T-helper 2 cell treated with Interferon-gamma antibody and Interleukin-4, amounts not matched to agents 5 μg/mL and 100 μg/mL, for 36 hours (primary cell): ENCODE measurements around the gene GARNL3.
A peak's percentile ranks its signal among the peaks of the same experiment; 100 is the strongest.

Source experiments
- DNase-seq: peaks from one replicate; pipeline ENCODE4 v3.0.0; 2021; ENCODE audit warnings: low spot score
- H3K27ac Mint-ChIP-seq: one replicate; pipeline ENCODE4 v1.8.0; 2021; ENCODE audit warnings: mild to moderate bottlenecking, mixed read lengths
- H3K27me3 Mint-ChIP-seq: one replicate; pipeline ENCODE4 v1.8.0; 2021; ENCODE audit warnings: low read depth, mixed read lengths
- H3K36me3 Mint-ChIP-seq: one replicate; pipeline ENCODE4 v1.8.0; 2021; ENCODE audit warnings: low read depth, mixed read lengths
- H3K4me1 Mint-ChIP-seq: one replicate; pipeline ENCODE4 v1.8.0; 2021; ENCODE audit warnings: low read depth, mixed read lengths
- H3K4me3 Mint-ChIP-seq: one replicate; pipeline ENCODE4 v1.8.0; 2022; ENCODE audit warnings: mild to moderate bottlenecking, moderate library complexity, mixed read lengths
- H3K9me3 Mint-ChIP-seq: one replicate; pipeline ENCODE4 v1.8.0; 2021; ENCODE audit warnings: mixed read lengths

Gene GARNL3

DNA sequence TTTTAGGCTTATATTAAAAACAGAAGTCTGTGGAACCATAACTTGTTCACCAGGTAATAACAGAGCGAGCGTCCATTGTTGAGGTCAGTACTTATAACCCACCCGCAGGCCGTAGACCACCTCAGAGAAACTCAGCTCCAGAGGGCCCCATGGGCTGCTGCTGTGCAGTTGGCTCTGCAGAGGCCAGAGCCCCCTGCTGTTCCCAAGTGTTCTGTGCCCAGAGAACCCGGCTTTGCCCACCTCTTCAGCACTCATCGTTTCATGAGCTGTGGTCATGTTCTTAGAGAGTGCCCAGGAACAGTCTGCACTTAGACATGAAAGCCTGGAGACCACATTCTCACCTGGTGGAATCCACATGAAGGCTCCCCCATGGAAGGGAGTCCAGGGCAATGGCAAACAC, 82.0 kb downstream of the GARNL3 start:
- H3K27ac Mint-ChIP-seq, result no peak overlapping the region
- no peaks in the 10 kb centered on the region for H3K9me3 Mint-ChIP-seq
- H3K36me3 Mint-ChIP-seq, result no peaks in the 10 kb centered on the region
- H3K27me3 Mint-ChIP-seq, result peaks cover 13% of the 10 kb centered on the region
- H3K4me1 Mint-ChIP-seq, result no peaks in the 10 kb centered on the region
- DNase-seq, result no peak
- H3K4me3 Mint-ChIP-seq, result no peak overlapping the region

DNA sequence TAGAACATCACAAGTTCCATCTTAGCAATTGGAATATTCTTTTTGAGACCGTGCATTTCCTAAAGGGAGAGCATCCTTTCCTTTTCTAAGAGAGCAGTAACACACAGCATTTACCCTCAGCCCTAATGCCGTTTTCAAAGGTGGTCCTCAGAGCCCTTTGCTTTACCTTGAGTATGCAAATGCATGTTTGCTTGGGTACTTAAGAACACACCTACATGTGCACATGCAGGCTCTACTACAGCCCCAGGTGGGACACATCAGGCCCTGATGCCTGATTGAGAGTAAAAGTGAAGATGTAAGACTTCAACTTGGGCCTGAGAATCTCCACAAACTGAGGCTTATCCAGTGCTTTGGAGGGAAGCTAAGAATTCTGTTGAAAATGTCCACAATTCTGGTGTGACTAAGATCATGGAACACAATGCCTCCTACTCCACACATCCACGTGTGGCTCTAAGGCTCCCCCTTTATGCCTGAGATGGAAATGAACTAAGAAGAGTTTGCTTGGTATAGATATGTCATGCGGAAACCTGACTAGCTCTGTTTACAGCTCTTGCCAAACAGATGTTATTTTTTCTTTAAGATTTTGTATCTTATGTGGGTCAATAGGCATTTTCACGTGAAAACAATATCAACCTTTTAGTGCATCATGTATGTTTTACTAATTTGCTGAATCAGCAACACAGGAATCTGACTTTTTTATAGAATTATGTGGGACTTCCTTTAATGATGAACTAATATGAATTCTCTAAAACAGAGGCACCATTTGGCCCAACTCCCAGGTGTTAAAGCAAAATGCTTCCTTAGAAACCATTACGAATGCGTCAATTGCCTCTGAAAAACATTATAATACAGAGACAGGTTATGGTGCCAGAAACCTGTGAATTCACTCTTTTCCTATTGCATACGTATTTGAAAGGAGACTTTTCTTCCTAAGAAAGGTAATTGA, 83.5 kb downstream of the GARNL3 start:
- no peaks in the 10 kb centered on the region for H3K36me3 Mint-ChIP-seq
- peaks cover 24% of the 10 kb centered on the region for H3K27me3 Mint-ChIP-seq
- no peak overlapping the region for H3K4me3 Mint-ChIP-seq
- H3K27ac Mint-ChIP-seq, result no peak overlapping the region
- no peaks in the 10 kb centered on the region for H3K9me3 Mint-ChIP-seq
- no peaks in the 10 kb centered on the region for H3K4me1 Mint-ChIP-seq
- DNase-seq, result no peak

DNA sequence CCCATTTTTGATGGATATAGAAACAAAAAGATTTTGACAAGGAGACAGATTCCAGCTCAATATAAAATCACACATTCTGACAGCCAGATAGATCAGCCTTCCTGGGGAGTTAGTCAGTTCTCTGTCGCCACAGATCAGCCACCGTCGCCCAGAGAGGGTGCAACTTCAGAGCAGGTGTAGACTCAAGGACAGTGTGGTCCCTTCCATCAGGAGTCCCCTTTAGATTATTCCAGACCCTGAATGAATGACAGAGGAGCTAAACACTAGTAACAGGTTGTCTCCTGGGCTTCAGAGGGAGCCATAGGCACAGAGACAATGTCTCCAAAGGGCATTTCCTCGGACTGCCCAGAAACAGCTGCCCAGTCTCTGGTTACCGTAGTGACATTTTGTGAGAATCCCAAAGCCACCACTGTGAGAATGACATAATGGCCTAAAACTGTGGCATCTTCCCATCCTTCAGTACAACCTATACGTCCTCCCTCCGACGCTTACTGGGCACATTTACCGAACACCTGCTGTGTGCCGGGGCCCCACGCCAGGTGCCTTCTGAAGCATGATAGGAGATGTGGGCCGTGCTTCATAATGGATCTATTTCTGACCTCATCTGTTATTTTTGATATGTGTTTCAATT, 85.0 kb downstream of the GARNL3 start:
- no peaks in the 10 kb centered on the region for H3K9me3 Mint-ChIP-seq
- H3K4me3 Mint-ChIP-seq, result no peak overlapping the region
- H3K27ac Mint-ChIP-seq, result no peak overlapping the region
- peaks cover 31% of the 10 kb centered on the region for H3K27me3 Mint-ChIP-seq
- no peaks in the 10 kb centered on the region for H3K36me3 Mint-ChIP-seq
- DNase-seq, result no peak
- no peaks in the 10 kb centered on the region for H3K4me1 Mint-ChIP-seq

DNA sequence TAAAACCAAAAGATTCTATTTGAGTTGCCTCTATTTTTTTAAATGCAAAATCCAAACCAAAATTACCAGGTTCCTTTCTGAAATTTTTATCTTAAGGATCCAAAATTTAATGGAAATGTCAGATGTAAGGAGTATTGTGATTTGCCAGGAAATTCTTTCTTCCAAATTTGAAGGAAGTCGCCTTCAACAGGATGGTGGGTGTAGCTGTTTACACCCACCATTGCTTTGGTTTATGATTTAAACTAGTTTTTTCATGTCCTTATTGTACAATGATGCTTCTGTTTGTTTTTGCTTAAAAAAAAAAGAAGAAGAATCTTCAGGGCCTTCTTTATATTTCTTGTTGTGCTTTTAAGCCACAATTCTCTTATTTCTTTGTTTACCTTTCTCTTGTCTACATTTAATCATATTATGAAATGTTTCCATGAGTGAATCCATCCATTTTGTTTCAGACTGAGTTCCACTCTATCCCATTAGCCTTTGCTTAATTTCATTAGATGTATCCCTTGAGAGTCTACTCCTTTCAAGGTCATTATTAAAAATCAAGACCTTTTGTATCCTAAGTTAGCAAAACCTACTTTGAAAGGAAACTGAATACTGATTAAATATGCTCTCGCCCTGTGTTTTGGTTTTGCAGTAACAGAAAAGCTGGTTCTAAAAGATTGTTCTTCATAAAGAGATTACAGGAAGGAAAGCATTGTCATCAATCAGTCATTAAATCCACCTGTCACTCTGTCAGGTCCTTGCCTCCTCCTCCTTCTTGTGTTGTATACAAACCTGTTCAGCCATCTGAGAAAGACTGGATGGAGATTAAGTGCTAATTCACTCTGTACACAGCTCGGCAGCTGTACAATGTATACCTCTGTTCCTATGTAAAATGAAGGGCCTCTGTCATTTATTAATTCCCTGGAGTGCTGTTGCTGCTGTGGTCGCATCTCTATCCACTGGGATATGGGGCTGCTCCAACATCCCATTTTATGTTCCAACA, 86.9 kb downstream of the GARNL3 start:
- peaks cover 39% of the 10 kb centered on the region for H3K27me3 Mint-ChIP-seq
- no peak overlapping the region for H3K27ac Mint-ChIP-seq

DNA sequence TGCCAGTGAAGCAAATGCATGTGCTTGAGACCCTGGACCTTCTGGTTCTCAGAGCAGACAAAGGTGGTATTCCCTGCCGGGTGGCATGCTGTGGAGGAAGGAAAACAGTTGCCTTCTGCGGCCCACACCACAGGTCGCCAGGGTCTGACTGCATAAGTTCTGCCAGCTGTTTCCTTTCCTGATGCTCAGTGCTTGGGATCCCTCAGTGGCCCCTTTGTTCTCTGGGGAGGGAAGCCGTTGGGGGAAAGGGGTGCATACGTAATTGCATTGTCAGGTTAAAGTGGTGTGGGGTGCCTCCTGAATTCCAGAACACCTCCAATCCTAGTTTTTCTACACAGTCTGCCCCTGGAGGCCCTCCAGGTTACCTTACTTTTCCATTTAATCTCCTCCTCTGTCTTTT, 89.3 kb downstream of the GARNL3 start:
- no peak for DNase-seq
- Mint-ChIP-seq H3K36me3 (no peaks in the 10 kb centered on the region), H3K27me3 (peaks cover 35% of the 10 kb centered on the region), H3K4me3 (no peak overlapping the region), H3K27ac (no peak overlapping the region), H3K9me3 (no peaks in the 10 kb centered on the region), H3K4me1 (no peaks in the 10 kb centered on the region)

More for the DNA sequence above, 86.9 kb downstream of the GARNL3 start:
- no peak for DNase-seq
- Mint-ChIP-seq H3K36me3 (no peaks in the 10 kb centered on the region), H3K4me1 (no peaks in the 10 kb centered on the region), H3K4me3 (no peak overlapping the region), H3K9me3 (no peaks in the 10 kb centered on the region)

DNA sequence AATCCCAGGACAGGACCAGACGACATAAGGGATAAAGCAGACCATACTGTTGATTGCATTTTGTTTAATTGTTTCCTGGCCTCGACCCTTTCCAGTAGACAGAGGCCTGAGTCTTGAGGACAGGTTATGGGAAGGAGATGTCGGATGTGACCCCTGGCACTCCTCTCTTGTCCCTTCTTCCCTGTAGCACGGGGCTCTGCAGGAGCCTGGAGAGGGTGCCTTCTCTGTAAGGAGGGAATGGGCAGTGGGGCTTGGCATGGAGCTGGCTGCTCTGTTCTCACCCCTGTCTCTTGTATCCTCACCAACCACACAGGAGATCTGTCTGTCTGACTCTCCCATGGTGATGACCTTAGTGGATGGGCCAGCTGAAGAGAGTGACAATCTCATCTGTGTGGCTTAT, 92.3 kb downstream of the GARNL3 start:
- no peaks in the 10 kb centered on the region for H3K9me3 Mint-ChIP-seq
- no peak for DNase-seq
- peaks cover 30% of the 10 kb centered on the region for H3K27me3 Mint-ChIP-seq
- H3K27ac Mint-ChIP-seq, result no peak overlapping the region
- H3K36me3 Mint-ChIP-seq, result no peaks in the 10 kb centered on the region
- H3K4me1 Mint-ChIP-seq, result peaks cover 9% of the 10 kb centered on the region
- no peak overlapping the region for H3K4me3 Mint-ChIP-seq

DNA sequence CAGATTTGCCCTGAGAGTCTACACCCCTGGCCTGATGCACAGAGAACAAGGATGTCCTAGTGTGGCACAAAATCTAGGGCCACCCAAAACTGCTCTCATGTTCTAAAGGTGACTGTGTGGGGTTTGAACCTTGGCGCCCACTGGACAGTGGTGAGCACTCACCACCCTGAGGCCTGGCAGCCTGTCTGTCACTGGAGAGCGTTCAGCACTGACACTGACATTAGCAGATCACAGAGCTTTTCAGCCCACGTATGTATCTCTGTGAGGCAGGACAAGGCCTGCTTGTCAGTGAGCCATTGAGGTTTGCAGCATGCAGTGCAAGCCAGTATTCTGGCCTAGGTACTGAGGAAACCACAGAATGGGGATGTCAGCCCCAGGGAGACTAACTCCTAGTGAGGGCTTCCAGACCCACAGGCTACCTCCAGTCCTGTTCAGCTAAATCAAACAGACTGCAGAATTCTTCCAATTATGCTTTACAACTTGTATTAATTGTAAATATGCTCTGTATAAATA, 93.5 kb downstream of the GARNL3 start:
- DNase-seq, result no peak
- Mint-ChIP-seq H3K27me3 (peaks cover 20% of the 10 kb centered on the region), H3K9me3 (no peaks in the 10 kb centered on the region), H3K36me3 (no peaks in the 10 kb centered on the region), H3K27ac (no peak overlapping the region), H3K4me3 (no peak overlapping the region), H3K4me1 (peaks cover 9% of the 10 kb centered on the region)

DNA sequence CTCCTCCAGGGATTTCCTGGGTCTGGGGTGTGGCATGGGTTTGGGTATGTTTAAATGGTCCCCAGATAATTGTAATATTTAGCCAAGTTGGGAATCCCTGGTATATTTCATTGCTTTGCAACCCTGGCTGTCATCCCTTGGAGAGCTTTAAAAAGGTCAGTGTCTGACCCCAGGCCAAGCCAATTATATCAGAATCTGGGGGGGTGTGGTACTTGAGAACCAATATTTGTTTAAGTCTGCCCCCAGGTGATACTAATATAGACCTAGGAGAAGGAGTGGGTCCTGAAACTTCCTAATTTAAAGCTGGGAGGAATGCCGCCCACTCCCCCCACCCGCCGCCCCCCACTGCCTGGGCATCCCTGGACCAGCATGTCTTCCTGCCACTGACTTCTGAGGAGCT, 94.2 kb downstream of the GARNL3 start:
- Mint-ChIP-seq H3K4me3 (no peak overlapping the region), H3K9me3 (no peaks in the 10 kb centered on the region), H3K36me3 (no peaks in the 10 kb centered on the region), H3K27me3 (peaks cover 16% of the 10 kb centered on the region), H3K27ac (no peak overlapping the region), H3K4me1 (peaks cover 9% of the 10 kb centered on the region)
- DNase-seq, result no peak

DNA sequence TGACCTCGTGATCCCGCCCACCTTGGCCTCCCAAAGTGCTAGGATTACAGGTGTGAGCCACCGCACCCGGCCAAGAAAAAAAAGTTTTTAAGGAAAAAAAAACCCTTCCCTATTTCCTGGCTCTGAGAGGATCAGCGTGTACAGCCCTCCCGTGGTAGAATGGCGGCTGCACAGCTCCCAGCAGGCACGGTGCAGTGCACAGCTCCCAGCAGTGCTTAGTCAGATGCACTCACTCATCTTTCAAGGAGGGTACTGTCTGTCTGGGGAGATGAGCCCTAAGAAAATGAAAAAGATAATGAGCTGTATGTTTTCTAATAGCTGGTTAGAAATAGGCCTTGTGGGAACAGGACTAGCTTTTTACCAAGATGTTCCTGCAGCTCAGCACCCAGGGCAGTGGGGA, 95.7 kb downstream of the GARNL3 start:
- H3K27me3 Mint-ChIP-seq, result peaks cover 10% of the 10 kb centered on the region
- H3K27ac Mint-ChIP-seq, result no peak overlapping the region
- peaks cover 9% of the 10 kb centered on the region for H3K4me1 Mint-ChIP-seq

DNA sequence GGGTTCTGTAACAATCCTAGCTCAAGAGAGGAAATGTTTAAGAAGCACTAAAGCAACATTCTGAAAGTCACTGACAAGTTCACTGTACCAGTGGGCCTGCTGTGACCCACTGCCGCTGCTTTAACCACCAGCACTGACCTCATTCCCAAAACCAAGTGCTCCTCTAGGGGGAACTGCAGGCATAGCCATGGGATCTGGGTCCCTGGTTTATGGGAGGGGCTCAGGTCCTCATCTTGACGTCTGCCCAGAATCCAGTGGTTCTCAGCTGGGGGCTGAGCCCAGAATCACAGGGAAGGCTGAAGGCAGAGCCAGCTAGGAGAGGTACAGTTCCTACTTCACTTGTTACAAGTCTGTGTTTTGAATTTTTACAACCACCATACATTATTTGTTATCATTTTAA, 96.3 kb downstream of the GARNL3 start:
- H3K4me3 Mint-ChIP-seq, result no peak overlapping the region
- no peak for DNase-seq
- H3K4me1 Mint-ChIP-seq, result peaks cover 9% of the 10 kb centered on the region
- no peaks in the 10 kb centered on the region for H3K36me3 Mint-ChIP-seq
- H3K9me3 Mint-ChIP-seq, result no peaks in the 10 kb centered on the region
- H3K27ac Mint-ChIP-seq, result no peak overlapping the region
- H3K27me3 Mint-ChIP-seq, result peaks cover 5% of the 10 kb centered on the region

More for the DNA sequence above, 95.7 kb downstream of the GARNL3 start:
- Mint-ChIP-seq H3K36me3 (no peaks in the 10 kb centered on the region), H3K4me3 (no peak overlapping the region), H3K9me3 (no peaks in the 10 kb centered on the region)
- no peak for DNase-seq

DNA sequence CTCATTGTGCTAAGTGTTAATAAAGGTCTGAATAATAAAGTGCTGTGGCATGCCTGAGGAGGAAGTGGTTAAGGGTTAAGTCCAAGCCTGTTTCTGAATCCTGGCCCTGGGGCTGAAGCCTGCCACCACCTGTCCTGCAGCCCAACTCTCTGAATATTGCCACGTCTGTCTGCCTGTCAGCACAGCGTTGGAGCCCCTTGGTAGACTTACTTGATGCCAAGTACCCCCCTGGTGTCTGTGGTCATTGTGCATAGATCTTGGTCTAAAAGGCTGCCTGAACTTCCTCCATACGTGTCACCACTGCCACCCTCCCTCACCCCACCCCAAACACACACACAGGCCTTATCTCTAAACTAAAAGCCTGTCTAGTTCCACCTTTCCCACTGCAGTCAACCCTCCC, 97.0 kb downstream of the GARNL3 start:
- H3K4me3 Mint-ChIP-seq, result peak overlapping the region; percentile 24
- H3K9me3 Mint-ChIP-seq, result no peaks in the 10 kb centered on the region
- H3K27me3 Mint-ChIP-seq, result no peaks in the 10 kb centered on the region
- peaks cover 9% of the 10 kb centered on the region for H3K4me1 Mint-ChIP-seq
- H3K27ac Mint-ChIP-seq, result peak overlapping the region; percentile 73
- no peak for DNase-seq
- no peaks in the 10 kb centered on the region for H3K36me3 Mint-ChIP-seq

DNA sequence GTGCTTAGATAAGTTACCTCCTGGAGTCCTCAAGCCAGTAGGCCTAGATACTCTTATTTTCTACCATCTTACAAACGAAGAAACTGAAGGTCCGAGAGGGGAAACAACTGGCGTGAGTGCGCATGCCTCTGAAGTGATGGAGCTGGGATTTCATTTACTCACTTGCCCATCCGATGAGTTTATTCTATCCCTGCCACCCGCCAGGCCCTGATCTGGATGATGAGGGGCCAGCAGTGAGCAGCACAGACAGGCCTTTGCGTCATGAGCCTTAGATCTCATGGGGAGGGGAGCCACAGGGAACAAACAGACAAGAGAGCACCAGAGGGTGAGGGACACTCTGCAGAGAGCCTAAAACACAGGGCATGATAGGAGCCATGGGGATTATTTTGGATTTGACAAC, 98.3 kb downstream of the GARNL3 start:
- H3K4me3 Mint-ChIP-seq, result no peak overlapping the region
- H3K36me3 Mint-ChIP-seq, result no peaks in the 10 kb centered on the region
- H3K27ac Mint-ChIP-seq, result no peak overlapping the region
- H3K4me1 Mint-ChIP-seq, result peaks cover 9% of the 10 kb centered on the region
- H3K9me3 Mint-ChIP-seq, result no peaks in the 10 kb centered on the region
- peaks cover 5% of the 10 kb centered on the region for H3K27me3 Mint-ChIP-seq
- DNase-seq, result no peak

DNA sequence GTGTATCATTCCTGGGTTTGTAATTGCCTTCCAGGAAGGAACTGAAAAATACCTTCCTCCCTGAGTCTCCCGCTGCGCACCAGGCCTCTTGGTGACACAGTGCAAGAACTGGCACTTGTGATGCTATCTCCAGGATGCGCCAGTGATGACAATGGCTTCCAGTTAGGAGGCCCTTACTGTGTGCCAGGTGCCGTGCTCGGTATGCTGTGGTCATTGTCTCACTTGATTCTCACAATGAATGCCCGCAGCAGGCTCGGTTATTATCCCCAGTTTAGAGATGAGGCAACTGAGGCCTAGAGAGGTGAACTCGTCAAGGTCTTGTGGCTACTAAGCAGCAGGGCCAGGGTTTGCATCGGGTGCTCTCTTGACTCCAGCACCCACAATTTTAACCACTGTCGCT, 100.9 kb downstream of the GARNL3 start:
- DNase-seq, result no peak
- H3K4me3 Mint-ChIP-seq, result no peak overlapping the region
- H3K4me1 Mint-ChIP-seq, result peaks cover 9% of the 10 kb centered on the region
- H3K27ac Mint-ChIP-seq, result no peak overlapping the region
- no peaks in the 10 kb centered on the region for H3K9me3 Mint-ChIP-seq
- H3K27me3 Mint-ChIP-seq, result peaks cover 25% of the 10 kb centered on the region
- no peaks in the 10 kb centered on the region for H3K36me3 Mint-ChIP-seq
